ENCODE results near the gene PITX1. TPM values are rescaled to one million over a fixed set of nuclear protein-coding genes. Genes with fewer than 3 reads are reported as not detected.
"Not testable (repeated sequence)": the region's sequence is repeated elsewhere in the genome, so short reads cannot be mapped to it uniquely, and the experiment has no call there.

Gene PITX1
- total RNA-seq, 1 donor from 2014 or later, result 3.6 TPM

DNA sequence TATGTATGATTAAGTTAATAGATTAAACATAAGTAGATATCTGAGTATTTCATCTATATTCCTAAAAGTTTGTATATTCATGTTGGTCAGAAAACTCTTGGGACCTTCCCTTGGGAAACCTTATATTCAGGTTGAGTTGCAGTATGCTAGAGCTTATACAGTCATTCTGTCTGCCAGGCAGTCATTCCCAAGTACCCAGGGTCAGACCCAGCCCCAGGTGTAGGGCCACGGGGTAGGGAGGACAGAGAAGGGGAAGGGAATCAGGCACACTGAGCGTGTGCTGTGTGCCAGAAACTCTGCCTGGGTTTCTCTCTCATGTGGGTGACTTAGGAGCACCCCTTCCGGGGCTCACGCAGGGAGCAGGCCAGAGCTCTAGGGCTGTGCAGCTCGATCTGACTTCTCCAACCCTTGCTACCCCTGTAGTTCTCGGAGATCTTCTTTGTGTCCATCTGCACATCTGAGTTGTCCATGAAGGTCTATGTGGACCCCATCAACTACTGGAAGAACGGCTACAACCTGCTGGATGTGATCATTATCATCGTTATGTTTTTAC, 38.1 kb downstream of the PITX1 start:
- ATAC-seq (no peak), DNase-seq (ENCODE audit: low spot score) (no peak)
- intact Hi-C loops (cut with DNase I), result no loop called here

DNA sequence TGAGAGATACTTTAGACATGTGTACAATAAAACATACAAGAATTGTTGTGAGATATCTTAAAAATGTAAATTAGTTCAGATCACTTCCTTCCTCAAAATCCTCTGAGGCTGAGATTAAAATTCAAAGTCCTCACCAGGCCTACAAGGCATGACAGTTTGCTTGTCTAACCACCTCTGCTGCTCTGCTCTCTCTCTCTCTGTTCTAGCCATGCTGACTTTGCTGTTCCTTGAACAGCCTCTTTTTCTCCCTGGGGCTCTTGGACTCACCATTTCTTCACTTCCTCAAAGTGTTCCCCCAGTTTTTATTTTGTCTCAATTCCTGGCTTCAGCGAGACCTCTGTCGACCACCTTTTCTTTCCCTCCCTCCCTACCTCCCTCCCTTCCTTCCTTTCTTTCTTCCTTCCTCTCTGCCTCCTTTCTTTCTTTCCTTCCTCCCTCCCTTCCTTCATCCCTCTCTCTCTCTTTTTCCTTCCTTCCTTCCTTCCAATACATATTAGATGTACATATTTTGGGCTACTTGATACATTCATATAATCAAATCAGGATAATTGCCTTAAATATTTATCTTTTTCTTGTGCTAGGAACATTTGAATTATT, 39.4 kb downstream of the PITX1 start:
- no peak for ATAC-seq
- intact Hi-C loops (cut with DNase I), result no loop called here

DNA sequence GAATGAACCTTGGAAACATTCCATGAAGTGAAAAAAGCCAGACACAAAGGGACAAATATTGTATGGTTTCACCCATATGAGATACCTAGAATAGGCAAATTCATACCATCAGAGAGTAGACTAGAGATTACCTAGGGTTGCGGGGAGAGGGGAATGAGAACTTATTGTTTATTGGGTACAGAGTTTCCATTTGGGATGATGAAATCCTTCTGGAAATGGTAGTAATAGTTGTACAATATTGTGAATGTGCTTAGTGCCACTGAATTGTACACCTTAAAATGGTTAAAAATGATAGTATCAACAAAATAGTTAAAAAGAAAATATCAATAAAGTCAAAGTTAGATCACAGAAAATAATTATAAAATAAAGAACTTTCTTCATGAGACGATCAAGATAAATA, 40.9 kb downstream of the PITX1 start:
- intact Hi-C loops (cut with DNase I), result no loop called here
- ATAC-seq (no peak), DNase-seq (ENCODE audit: low spot score) (no peak)

More for the DNA sequence above, 39.4 kb downstream of the PITX1 start:
- DNase-seq (ENCODE audit: low spot score), result no peak

- ATAC-seq, result no peak
- intact Hi-C loops (cut with DNase I), result no loop called here
- DNase-seq (ENCODE audit: low spot score), result no peak
These were observed 41.9 kb downstream of the PITX1 start for GRCh38 chr5:134992148-134992547.

GRCh38 chr5:134990183-134990582, 43.8 kb downstream of the PITX1 start:
- ATAC-seq; intact Hi-C loops (cut with DNase I); DNase-seq (ENCODE audit: low spot score): not testable (repeated sequence)

DNA sequence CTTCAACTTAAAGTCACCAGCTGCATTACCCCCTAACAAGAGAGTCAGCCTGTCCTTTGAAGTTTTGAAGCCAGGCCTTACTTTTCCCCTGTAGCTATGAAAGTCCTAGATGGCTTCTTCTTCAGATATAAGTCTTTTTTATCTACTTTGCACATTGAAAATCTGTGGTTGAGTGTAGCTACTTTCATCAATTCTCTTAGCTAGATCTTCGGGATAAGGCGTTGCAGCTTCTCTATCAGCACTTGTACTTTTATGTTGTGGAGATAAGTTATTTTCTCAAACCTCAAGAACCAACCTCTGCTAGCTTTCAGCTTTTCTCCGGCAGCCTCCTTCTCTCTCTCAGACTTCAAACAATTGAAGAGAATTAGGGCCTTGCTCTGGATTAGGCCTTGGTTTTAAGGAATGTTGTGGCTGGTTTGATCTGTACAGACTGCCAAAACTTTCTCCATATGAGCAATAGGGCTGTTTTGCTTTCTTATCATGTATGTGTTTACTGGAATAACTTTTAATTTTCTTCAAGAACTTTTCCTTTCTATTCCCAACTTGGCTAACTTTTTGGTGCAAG, 44.7 kb downstream of the PITX1 start:
- ATAC-seq (no peak), DNase-seq (ENCODE audit: low spot score) (no peak)
- intact Hi-C loops (cut with DNase I), result no loop called here

- intact Hi-C loops (cut with DNase I), result no loop called here
- no peak for DNase-seq (ENCODE audit: low spot score)
- ATAC-seq, result no peak
These were observed 51.8 kb downstream of the PITX1 start for GRCh38 chr5:134982230-134982629.

DNA sequence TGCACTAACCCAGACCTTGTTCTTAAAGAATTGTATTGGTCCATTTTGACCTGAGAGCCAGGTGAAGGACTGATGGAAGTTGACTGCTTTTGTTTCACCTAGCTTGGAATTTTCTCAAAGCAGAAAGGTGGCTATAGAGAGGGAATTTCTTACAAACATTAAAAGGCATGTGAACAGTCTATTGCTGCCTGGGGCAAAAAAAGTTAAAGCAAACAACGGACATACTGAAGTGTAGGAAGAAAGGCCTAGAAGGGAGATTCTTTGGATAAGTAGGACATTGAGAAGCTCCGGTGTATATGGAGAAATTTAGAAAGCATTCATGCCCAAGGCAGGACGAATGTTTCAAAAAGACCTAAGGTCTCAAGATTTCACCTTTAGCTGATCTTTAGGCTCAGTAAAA, 54.6 kb downstream of the PITX1 start:
- DNase-seq (ENCODE audit: low spot score), result no peak
- ATAC-seq, result no peak
- intact Hi-C loops (cut with DNase I), result no loop called here

Other genes with a start within 250 kb of the PITX1 start
- 50.1 TPM for gene C5orf24, start 188.3 kb downstream of the PITX1 start, total RNA-seq
- 84.7 TPM for gene TXNDC15, start 159.9 kb downstream of the PITX1 start, total RNA-seq
- 13.6 TPM for gene PCBD2, start 129.1 kb downstream of the PITX1 start, total RNA-seq
- 0.80 TPM for gene CATSPER3, start 66.3 kb downstream of the PITX1 start, total RNA-seq

Measured in sciatic nerve (tissue), 2 donors.